Omental fat pad (tissue), 4 donors: Measurements from ENCODE around the gene LCN1. TPM values are rescaled to one million over a fixed set of nuclear protein-coding genes. Genes with fewer than 3 reads are reported as not detected.
"Not testable (repeated sequence)": the region's sequence is repeated elsewhere in the genome, so short reads cannot be mapped to it uniquely, and the experiment has no call there.

ENCODE experiments used
- ATAC-seq: fragments of 150-250 bp; one replicate; pipeline ENCODE4 v1.9.1; 2016; ENCODE audit warnings: mild to moderate bottlenecking, moderate library complexity; ENCODE audit not compliant: low FRiP score
- DNase-seq: peaks from one replicate; pipeline ENCODE4 v3.0.0-alpha.2; 2019; ENCODE audit warnings: low spot score
- CTCF ChIP-seq, 3 donors: fragments of 450-650 bp; IDR thresholded peaks; one replicate each; pipeline ENCODE4 v1.5.1; 2016 to 2017; ENCODE audit warnings: antibody characterized with exemption in 3 of 3, mild to moderate bottlenecking in 3 of 3, moderate library complexity in 2 of 3
- total RNA-seq, 4 donors: library from RNA; depleted of rRNA; stranded (reverse); fragments of >200 nt; gene quantifications; one replicate each; pipeline ENCODE4 v1.1.0, GENCODE V29; 2016

Gene LCN1
- total RNA-seq, 4 donors from 2014 or later, result not detected

GRCh38 chr9:135533674-135534073 is 12.4 kb downstream of the LCN1 start:
- TF ChIP-seq CTCF (IDR thresholded peaks at IDR 0.05), result no peak
- ATAC-seq (no peak), DNase-seq (no peak)

DNA sequence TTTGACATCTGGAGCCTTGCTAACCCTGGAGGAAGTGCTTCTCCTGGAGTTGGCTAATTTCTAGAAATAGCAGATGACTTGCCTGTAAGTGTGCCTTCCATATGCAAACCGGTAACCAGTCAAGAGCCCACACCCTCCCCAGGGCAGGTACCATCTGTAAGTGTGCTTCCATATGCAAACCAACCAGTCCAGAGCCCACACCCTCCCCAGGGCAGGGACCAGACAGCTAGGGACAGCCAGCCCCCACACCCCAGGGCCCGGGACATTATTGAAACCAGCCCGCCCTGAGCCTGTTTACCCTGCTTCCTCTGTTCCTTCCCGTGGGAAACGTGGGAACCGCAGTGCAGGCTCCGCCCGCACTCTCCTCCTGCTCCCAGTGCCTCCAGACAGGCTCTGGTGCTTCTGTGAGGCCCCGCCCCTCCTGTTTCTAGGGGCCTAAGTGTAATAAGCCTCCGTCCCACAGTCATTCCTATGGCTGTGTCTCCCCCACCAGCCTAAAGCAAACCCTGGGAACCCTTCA is 13.0 kb downstream of the LCN1 start:
- not testable (repeated sequence) for ATAC-seq, DNase-seq

- not testable (repeated sequence) for ATAC-seq, DNase-seq
These were observed 13.6 kb downstream of the LCN1 start for GRCh38 chr9:135534826-135535225.

GRCh38 chr9:135535631-135536030 is 14.4 kb downstream of the LCN1 start:
- not testable (repeated sequence) for DNase-seq, ATAC-seq

DNA sequence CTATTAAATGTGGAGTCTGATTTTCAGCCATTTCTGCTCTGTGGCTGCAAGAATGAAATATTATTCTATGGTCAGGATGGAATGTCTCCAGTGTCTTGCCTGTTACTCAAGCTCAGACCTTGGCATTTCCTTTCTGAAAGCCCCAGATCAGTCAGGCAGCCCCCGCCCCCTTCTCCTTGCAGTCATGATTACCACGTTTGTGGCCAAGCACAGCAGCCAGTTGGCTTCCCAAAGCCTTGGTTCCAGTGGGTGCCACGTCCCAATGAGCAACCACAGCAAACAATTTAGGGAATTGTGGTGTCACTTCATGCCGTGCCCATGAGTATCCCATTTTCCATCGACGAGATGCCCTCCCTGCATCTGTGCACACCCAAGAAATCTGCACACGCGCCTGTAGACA is 15.0 kb downstream of the LCN1 start:
- TF ChIP-seq CTCF (IDR thresholded peaks at IDR 0.05), result no peak
- peak; percentile 2 for DNase-seq
- ATAC-seq, result no peak

- DNase-seq, result not testable (repeated sequence)
- ATAC-seq, result peak; percentile 90
These were observed 22.1 kb downstream of the LCN1 start for GRCh38 chr9:135543262-135543894.

- no peak for ATAC-seq
- TF ChIP-seq CTCF (IDR thresholded peaks at IDR 0.05), result no peak
- DNase-seq, result no peak
These were observed 23.9 kb downstream of the LCN1 start for GRCh38 chr9:135544981-135545635.

DNA sequence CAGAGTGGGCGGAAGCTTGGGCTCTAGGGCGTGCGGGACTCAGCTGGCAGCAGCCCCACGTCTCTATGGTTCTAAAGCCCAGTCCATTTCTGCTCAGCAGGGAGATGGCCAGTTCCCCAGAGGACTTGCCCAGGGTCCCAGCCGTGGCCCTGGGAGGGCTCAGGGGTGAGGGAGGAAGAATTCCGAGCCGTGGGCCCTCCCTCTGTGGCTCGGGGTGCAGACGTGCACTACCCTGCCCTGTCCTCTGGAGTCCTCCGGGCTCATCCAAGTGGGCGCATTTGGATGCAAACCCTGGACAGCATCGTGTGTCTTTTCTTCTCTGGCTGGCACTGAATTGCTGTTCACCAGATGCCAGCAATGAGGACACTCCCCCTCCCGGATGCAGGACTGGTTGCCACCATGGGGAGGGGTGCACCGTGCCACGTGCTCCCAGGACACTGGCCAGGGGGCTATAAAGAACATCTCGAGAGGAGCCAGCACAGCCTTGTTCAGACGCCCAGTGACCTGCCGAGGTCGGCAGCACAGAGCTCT is 24.5 kb downstream of the LCN1 start, which contains the start of gene OBP2A:
Gene OBP2A, plus strand, starts transcription at position 481 of the 531 bp plus-strand sequence. CDS start 55 bp downstream, outside the sequence.
- not testable (repeated sequence) for DNase-seq, ATAC-seq

GRCh38 chr9:135546792-135547617 is 25.8 kb downstream of the LCN1 start:
- not testable (repeated sequence) for ATAC-seq, DNase-seq
